Cardiac fibroblast (primary cell): Measurements from ENCODE around the gene UNC13D.
A peak's percentile ranks its signal among the peaks of the same experiment; 100 is the strongest.

ENCODE experiments used
- DNase-seq, 2 donors: peaks; one replicate each; pipeline versions ENCODE4 v3.0.0 to v3.0.0-alpha.2; 2010; ENCODE audit warnings: low read depth in 2 of 2
- H3K4me3 ChIP-seq, 2 donors: replicated peaks in 1 of 2; 1 replicate in 1 of 2; 2 replicates in 1 of 2; pipeline ENCODE4 v1.5.1; 2011; ENCODE audit warnings: low read depth in 2 of 2, low read length in 2 of 2, mild to moderate bottlenecking in 2 of 2, moderate library complexity in 1 of 2
- CTCF ChIP-seq: IDR thresholded peaks from one replicate; pipeline ENCODE4 v1.5.1; 2011; ENCODE audit warnings: low read depth, mild to moderate bottlenecking, low read length, inconsistent platforms

The UNC13D gene

DNA sequence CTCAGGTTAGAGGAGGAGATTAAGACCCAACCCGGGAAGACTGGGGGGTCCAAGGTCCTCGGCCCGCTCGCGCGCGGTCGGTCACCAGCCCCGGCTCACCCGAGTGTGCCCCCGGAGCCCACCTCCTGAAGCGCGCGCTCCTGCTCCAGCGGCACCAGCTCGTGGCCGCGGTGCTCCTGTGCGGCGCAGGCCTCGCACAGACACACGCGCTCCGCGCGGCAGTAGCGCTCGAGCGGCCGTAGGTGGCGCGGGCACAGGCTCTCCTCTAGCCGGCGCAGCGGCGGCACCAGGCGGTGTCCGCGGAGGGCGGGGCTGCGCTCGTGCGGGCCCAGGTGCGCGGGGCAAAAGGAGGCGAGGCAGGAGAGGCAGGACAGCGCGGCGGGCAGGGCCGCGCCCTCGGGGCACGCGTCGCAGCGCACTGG, 33.6 kb upstream of the UNC13D start:
- TF ChIP-seq CTCF: peak; percentile 29
- peak; percentile 74 to 75 for DNase-seq
- peak overlapping the region; percentile 73 to 81 for H3K4me3 ChIP-seq

- TF ChIP-seq CTCF: no peak
- H3K4me3 ChIP-seq: peak overlapping the region; percentile 73 to 81
- peak; percentile 97 to 98 for DNase-seq
Measured at GRCh38 chr17:75876938-75877751, 32.9 kb upstream of the UNC13D start.

DNA sequence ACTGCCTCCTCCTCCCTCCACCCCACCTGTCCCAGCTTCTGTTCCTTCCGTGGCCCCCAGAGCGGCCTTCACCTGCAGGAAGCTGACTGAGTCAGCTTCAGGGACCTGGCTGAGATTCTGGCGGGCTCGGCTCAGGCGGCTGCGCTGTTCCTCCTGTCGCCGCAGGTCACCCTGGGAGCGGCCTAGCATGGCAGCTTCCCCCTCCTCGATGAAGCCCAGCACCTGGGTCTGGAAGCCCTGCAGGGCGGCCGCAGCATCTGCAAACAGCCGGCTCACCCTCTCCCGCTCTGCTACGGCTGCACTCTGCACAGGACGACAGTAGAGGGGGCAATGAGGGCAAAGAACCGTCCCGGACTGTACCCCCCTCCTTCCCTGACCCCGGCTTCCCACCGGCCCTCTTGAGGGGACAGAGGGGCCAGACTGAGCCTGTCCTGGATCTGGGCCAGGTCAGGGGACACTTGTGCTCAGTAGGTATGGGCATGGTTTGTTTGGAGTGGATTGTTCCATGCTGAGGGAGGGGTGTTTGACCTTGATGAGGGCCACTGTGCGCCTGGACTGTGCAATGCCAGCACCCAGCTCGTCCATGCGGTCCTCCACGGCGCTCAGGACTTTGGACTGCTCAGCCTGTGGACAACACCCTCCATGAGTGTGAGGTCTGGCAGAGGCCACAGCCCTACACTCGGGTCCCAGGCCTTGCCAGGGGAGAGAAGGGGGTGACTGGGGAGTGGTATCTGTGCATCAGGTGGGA, 32.2 kb upstream of the UNC13D start:
- TF ChIP-seq CTCF: no peak
- peak in 1 of 2 donors; percentile 24 for DNase-seq
- H3K4me3 ChIP-seq: peak overlapping the region; percentile 73 to 81

- peak overlapping the region in 1 of 2 donors; percentile 9 for H3K4me3 ChIP-seq
- no peak for TF ChIP-seq CTCF
- DNase-seq: peak in 1 of 2 donors; percentile 39
Measured at GRCh38 chr17:75875940-75876189, 31.7 kb upstream of the UNC13D start.

DNA sequence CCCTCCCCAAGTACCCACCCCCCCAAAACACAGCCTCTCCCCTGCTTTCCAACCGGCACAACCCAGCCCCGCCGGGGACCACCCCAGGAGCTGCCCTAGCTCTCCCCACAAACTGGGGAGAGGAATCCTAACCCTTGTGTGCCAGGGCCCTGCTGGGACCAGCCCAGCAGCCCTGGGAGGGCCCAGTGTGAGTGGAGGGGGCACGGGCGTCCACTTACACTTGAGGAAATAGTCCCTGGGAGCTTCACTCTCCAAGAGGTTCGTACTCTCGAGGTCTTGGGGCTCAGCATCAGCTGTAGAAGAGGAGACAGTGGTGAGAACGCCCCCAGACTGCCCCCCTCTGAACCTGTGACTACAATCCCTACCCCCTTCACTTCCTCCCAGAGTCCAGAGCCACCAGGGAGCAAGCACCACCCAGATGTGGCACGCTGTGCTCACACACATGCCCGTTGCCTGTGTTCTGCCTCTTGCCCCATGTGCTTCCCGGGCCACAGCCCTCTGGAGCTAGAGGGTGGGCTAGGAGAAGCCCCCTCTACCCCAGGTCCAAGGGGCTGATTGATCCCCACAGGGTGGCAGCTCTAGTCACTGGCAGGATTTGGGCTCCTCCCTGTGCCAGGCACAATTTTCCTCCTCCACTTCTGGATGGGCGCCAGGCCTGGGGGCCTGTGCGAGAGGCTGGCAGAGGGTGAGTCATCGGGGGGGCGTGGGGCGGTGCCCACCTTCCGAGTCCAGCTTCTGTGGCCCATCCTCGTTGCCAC, 31.2 kb upstream of the UNC13D start:
- H3K4me3 ChIP-seq: no peak overlapping the region
- DNase-seq: no peak
- no peak for TF ChIP-seq CTCF

- H3K4me3 ChIP-seq: no peak overlapping the region
- no peak for TF ChIP-seq CTCF
- DNase-seq: no peak
Measured at GRCh38 chr17:75874323-75875181, 30.3 kb upstream of the UNC13D start.
